B cell (primary cell): ENCODE data around the gene CAMK2G.

Source experiments
- EZH2 ChIP-seq: IDR thresholded peaks from 2 replicates; pipeline ENCODE4 v1.6.1; 2012; ENCODE audit warnings: borderline replicate concordance, low read depth, mild to moderate bottlenecking, moderate library complexity, low read length; ENCODE audit not compliant: insufficient read depth, poor library complexity, severe bottlenecking
- TF ChIP-seq, protein P1 (sequence below): fragments of 200-600 bp; IDR thresholded peaks from one replicate; pipeline ENCODE4 v1.8.0; 2022; ENCODE audit warnings: antibody characterized with exemption, mild to moderate bottlenecking

DNA sequence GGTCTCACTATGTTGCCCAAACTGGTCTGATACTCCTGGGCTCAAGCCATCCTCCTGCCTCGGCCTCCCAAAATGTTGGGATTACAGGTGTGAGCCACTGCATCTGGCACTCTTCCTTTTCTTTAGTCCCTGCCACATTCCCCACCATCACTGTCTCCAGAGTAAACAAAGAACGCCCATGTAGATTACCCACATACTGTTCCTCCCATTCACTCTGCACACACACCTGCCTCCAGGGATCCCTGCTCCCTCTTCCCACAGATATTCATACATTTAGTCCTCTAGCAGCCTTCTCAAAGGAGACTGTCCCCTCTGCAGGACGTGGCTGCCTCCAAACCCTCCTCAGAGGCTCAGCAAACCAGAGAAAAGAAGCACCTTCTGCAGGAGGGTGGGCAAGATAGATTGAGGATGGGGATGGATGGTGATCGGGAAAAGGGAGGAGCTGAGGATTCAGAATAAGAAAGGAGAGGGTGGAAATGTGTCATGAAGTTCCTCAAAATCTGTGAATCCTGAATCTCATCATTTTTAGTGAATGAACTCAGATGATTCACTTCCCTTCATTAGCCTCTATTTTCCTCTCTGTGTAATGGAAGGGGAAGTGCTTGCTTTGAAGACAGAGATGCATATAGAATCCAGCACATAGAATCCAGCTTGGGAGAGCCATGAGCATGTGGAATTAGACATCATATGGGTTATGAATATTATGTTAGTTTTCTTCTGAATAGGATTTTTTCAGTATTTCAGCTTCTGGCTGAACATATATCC, 31.1 kb upstream of the CAMK2G start:
- TF ChIP-seq, protein P1, sequence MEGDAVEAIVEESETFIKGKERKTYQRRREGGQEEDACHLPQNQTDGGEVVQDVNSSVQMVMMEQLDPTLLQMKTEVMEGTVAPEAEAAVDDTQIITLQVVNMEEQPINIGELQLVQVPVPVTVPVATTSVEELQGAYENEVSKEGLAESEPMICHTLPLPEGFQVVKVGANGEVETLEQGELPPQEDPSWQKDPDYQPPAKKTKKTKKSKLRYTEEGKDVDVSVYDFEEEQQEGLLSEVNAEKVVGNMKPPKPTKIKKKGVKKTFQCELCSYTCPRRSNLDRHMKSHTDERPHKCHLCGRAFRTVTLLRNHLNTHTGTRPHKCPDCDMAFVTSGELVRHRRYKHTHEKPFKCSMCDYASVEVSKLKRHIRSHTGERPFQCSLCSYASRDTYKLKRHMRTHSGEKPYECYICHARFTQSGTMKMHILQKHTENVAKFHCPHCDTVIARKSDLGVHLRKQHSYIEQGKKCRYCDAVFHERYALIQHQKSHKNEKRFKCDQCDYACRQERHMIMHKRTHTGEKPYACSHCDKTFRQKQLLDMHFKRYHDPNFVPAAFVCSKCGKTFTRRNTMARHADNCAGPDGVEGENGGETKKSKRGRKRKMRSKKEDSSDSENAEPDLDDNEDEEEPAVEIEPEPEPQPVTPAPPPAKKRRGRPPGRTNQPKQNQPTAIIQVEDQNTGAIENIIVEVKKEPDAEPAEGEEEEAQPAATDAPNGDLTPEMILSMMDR = no peak
- TF ChIP-seq EZH2 = no peak
